Measurements from ENCODE around the gene OR52I1. TPM values are rescaled to one million over a fixed set of nuclear protein-coding genes. Genes with fewer than 3 reads are reported as not detected.

OR52I1 gene
- total RNA-seq, 1 donor from 2014 or later = not detected

- Histone ChIP-seq H2AFZ (ENCODE audit: low read depth, low read length) (no peak overlapping the region), H3K4me1 (ENCODE audit: insufficient read depth, low read length) (no peaks in the 10 kb centered on the region), H3K36me3 (ENCODE audit: insufficient read depth, low read length) (no peaks in the 10 kb centered on the region), H4K20me1 (ENCODE audit: insufficient read depth, low read length) (no peaks in the 10 kb centered on the region), H3K27me3 (ENCODE audit: insufficient read depth, low read length) (no peaks in the 10 kb centered on the region), H3K4me2 (ENCODE audit: low read length) (no peak overlapping the region), H3K4me3 (ENCODE audit: insufficient read depth, low read depth, low read length) (no peak overlapping the region), H3K9ac (ENCODE audit: low read length) (no peak overlapping the region), H3K27ac (ENCODE audit: low read depth, low read length) (no peak overlapping the region), H3K79me2 (ENCODE audit: insufficient read depth, low read length) (no peaks in the 10 kb centered on the region), H3K9me3 (ENCODE audit: insufficient read depth, low read depth, low read length) (no peaks in the 10 kb centered on the region)
- H3K36me3 Mint-ChIP-seq (ENCODE audit: low read depth, unreplicated experiment) = no peaks in the 10 kb centered on the region
- no peak overlapping the region for H3K27ac Mint-ChIP-seq (ENCODE audit: unreplicated experiment)
- no peak for TF ChIP-seq EZH2 (IDR thresholded peaks at IDR 0.05; ENCODE audit: insufficient read depth, low read length)
- TF ChIP-seq, protein P1, sequence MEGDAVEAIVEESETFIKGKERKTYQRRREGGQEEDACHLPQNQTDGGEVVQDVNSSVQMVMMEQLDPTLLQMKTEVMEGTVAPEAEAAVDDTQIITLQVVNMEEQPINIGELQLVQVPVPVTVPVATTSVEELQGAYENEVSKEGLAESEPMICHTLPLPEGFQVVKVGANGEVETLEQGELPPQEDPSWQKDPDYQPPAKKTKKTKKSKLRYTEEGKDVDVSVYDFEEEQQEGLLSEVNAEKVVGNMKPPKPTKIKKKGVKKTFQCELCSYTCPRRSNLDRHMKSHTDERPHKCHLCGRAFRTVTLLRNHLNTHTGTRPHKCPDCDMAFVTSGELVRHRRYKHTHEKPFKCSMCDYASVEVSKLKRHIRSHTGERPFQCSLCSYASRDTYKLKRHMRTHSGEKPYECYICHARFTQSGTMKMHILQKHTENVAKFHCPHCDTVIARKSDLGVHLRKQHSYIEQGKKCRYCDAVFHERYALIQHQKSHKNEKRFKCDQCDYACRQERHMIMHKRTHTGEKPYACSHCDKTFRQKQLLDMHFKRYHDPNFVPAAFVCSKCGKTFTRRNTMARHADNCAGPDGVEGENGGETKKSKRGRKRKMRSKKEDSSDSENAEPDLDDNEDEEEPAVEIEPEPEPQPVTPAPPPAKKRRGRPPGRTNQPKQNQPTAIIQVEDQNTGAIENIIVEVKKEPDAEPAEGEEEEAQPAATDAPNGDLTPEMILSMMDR (IDR thresholded peaks at IDR 0.05; ENCODE audit: insufficient read depth, low read depth, low read length) = no peak
- peaks cover 3% of the 10 kb centered on the region for H3K27me3 Mint-ChIP-seq (ENCODE audit: low read depth, unreplicated experiment)
- DNase-seq (ENCODE audit: low read depth) (no peak), FAIRE-seq (no peak)
- H3K4me1 Mint-ChIP-seq (ENCODE audit: low read depth, unreplicated experiment) = peaks cover 10% of the 10 kb centered on the region
- H3K9me3 Mint-ChIP-seq (ENCODE audit: unreplicated experiment) = no peaks in the 10 kb centered on the region
- no peak overlapping the region for H3K4me3 Mint-ChIP-seq (ENCODE audit: unreplicated experiment)
These were observed 47.7 kb downstream of the OR52I1 start for GRCh38 chr11:4641501-4641900.

GRCh38 chr11:4642043-4642442, 48.2 kb downstream of the OR52I1 start:
- H3K4me2 ChIP-seq (ENCODE audit: low read length) = no peak overlapping the region
- H3K36me3 ChIP-seq (ENCODE audit: insufficient read depth, low read length) = no peaks in the 10 kb centered on the region
- H3K4me1 ChIP-seq (ENCODE audit: insufficient read depth, low read length) = no peaks in the 10 kb centered on the region
- no peak overlapping the region for H3K27ac Mint-ChIP-seq (ENCODE audit: unreplicated experiment)
- H2AFZ ChIP-seq (ENCODE audit: low read depth, low read length) = no peak overlapping the region
- peaks cover 10% of the 10 kb centered on the region for H3K4me1 Mint-ChIP-seq (ENCODE audit: low read depth, unreplicated experiment)
- H3K4me3 ChIP-seq (ENCODE audit: insufficient read depth, low read depth, low read length) = no peak overlapping the region
- H3K36me3 Mint-ChIP-seq (ENCODE audit: low read depth, unreplicated experiment) = no peaks in the 10 kb centered on the region
- no peak overlapping the region for H3K27ac ChIP-seq (ENCODE audit: low read depth, low read length)
- FAIRE-seq = no peak
- no peaks in the 10 kb centered on the region for H3K9me3 ChIP-seq (ENCODE audit: insufficient read depth, low read depth, low read length)
- no peaks in the 10 kb centered on the region for H4K20me1 ChIP-seq (ENCODE audit: insufficient read depth, low read length)
- H3K9me3 Mint-ChIP-seq (ENCODE audit: unreplicated experiment) = no peaks in the 10 kb centered on the region
- peaks cover 3% of the 10 kb centered on the region for H3K27me3 Mint-ChIP-seq (ENCODE audit: low read depth, unreplicated experiment)
- TF ChIP-seq, protein P1 (IDR thresholded peaks at IDR 0.05; ENCODE audit: insufficient read depth, low read depth, low read length) = no peak
- no peak for TF ChIP-seq EZH2 (IDR thresholded peaks at IDR 0.05; ENCODE audit: insufficient read depth, low read length)
- H3K27me3 ChIP-seq (ENCODE audit: insufficient read depth, low read length) = no peaks in the 10 kb centered on the region
- DNase-seq (ENCODE audit: low read depth) = no peak
- no peak overlapping the region for H3K4me3 Mint-ChIP-seq (ENCODE audit: unreplicated experiment)
- no peaks in the 10 kb centered on the region for H3K79me2 ChIP-seq (ENCODE audit: insufficient read depth, low read length)
- H3K9ac ChIP-seq (ENCODE audit: low read length) = no peak overlapping the region

- no peaks in the 10 kb centered on the region for H3K4me1 ChIP-seq (ENCODE audit: insufficient read depth, low read length)
- H2AFZ ChIP-seq (ENCODE audit: low read depth, low read length) = no peak overlapping the region
- H3K79me2 ChIP-seq (ENCODE audit: insufficient read depth, low read length) = no peaks in the 10 kb centered on the region
- H3K9me3 Mint-ChIP-seq (ENCODE audit: unreplicated experiment) = no peaks in the 10 kb centered on the region
- peaks cover 10% of the 10 kb centered on the region for H3K4me1 Mint-ChIP-seq (ENCODE audit: low read depth, unreplicated experiment)
- FAIRE-seq (no peak), DNase-seq (ENCODE audit: low read depth) (no peak)
- H3K36me3 Mint-ChIP-seq (ENCODE audit: low read depth, unreplicated experiment) = no peaks in the 10 kb centered on the region
- no peaks in the 10 kb centered on the region for H3K36me3 ChIP-seq (ENCODE audit: insufficient read depth, low read length)
- no peak overlapping the region for H3K27ac Mint-ChIP-seq (ENCODE audit: unreplicated experiment)
- H3K9ac ChIP-seq (ENCODE audit: low read length) = no peak overlapping the region
- TF ChIP-seq, protein P1 (IDR thresholded peaks at IDR 0.05; ENCODE audit: insufficient read depth, low read depth, low read length) = no peak
- no peak for TF ChIP-seq EZH2 (IDR thresholded peaks at IDR 0.05; ENCODE audit: insufficient read depth, low read length)
- no peak overlapping the region for H3K27ac ChIP-seq (ENCODE audit: low read depth, low read length)
- peaks cover 3% of the 10 kb centered on the region for H3K27me3 Mint-ChIP-seq (ENCODE audit: low read depth, unreplicated experiment)
- H3K27me3 ChIP-seq (ENCODE audit: insufficient read depth, low read length) = no peaks in the 10 kb centered on the region
- no peaks in the 10 kb centered on the region for H4K20me1 ChIP-seq (ENCODE audit: insufficient read depth, low read length)
- H3K4me2 ChIP-seq (ENCODE audit: low read length) = no peak overlapping the region
- no peak overlapping the region for H3K4me3 Mint-ChIP-seq (ENCODE audit: unreplicated experiment)
- H3K9me3 ChIP-seq (ENCODE audit: insufficient read depth, low read depth, low read length) = no peaks in the 10 kb centered on the region
- H3K4me3 ChIP-seq (ENCODE audit: insufficient read depth, low read depth, low read length) = no peak overlapping the region
These were observed 49.2 kb downstream of the OR52I1 start for GRCh38 chr11:4643076-4643475.

Data from astrocyte (in vitro differentiated cells and primary cell).